ENCODE measurements around the gene MYO10.

The MYO10 gene

DNA sequence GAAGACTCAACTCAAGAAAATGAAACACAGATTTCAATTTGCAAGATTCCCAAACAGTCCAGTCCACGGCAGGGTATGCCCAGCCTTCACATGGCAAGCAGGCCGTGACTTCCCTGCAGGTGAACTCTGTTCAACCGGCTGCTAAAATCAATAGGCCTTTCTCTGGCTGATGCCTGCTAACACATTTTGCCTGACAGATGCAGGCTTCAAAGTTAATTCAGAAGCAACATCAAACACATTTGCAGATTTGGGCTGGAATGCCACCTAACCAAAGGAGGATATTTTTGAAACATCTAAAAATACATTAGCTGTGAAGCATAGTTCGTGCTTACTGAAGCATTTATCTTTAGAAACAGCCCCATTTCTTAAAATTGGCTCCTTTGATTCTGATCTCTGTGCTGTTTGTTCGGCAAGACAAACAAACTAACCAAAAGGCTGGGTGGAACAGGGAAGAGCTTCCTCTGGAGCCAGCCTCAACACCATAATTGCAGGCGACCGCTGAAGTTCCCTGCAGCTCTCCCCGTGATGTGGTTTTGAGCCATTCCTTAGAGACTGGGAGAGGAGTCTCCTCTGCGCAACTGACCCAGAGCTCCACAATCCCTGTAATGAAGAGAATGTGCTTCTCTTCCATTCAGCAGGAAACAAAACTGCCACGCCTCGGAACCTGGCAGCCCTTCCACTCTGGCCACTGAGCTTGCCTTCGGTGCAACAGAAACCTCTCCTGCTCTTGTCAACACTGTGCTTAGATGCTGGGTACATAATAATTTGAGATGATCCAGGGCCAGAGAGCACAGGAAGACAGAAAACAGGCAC lies 126.5 kb downstream of the MYO10 start:
- Histone ChIP-seq H3K4me1 (ENCODE audit: control insufficient read depth, insufficient read depth, low read length) (peaks cover 5% of the 10 kb centered on the region; the same call in 1 of the 2 replicates), H3K9me3 (ENCODE audit: control insufficient read depth, insufficient read depth, low read depth, low read length) (no peaks in the 10 kb centered on the region), H3K36me3 (ENCODE audit: control insufficient read depth in 2 of 2, insufficient read depth in 1 of 2, low read length in 2 of 2) (no peaks in the 10 kb centered on the region; a peak in 1 of 3 replicates), H3K4me3 (ENCODE audit: low read depth, low read length) (no peak overlapping the region), H3K27ac (ENCODE audit: extremely low read depth, low read depth, low read length) (no peak overlapping the region)
- CTCF ChIA-PET = interaction anchor here (0.6 to 1.2 kb wide), 2 partner anchors 18 to 21 kb away, joined by 4 read pairs; no protein-coding TSS in a partner anchor
- POLR2A ChIA-PET = no interaction called here
- TF ChIP-seq ZIC2 (tag by site-specific recombination; IDR thresholded peaks at IDR 0.05) (no peak), ZNF629 (tag by site-specific recombination; IDR thresholded peaks at IDR 0.05) (no peak), ZNF624 (tag by site-specific recombination; IDR thresholded peaks at IDR 0.05) (no peak), IKZF3 (tag by site-specific recombination; IDR thresholded peaks at IDR 0.05) (no peak), WT1 (tag by site-specific recombination; IDR thresholded peaks at IDR 0.05) (no peak), ZNF48 (tag by site-specific recombination; IDR thresholded peaks at IDR 0.05) (no peak), PRDM1 (tag by site-specific recombination; IDR thresholded peaks at IDR 0.05) (no peak), ZNF274 (IDR thresholded peaks at IDR 0.05; ENCODE audit: low read length) (no peak), ZNF274 (tag by site-specific recombination; IDR thresholded peaks at IDR 0.05; ENCODE audit: borderline replicate concordance) (no peak), ZEB2 (tag by site-specific recombination; IDR thresholded peaks at IDR 0.05) (no peak), ZNF211 (tag by site-specific recombination; IDR thresholded peaks at IDR 0.05; ENCODE audit: low read depth) (no peak), ZNF792 (tag by site-specific recombination; IDR thresholded peaks at IDR 0.05) (no peak), ZNF843 (tag by site-specific recombination; IDR thresholded peaks at IDR 0.05) (no peak), ZNF837 (tag by site-specific recombination; IDR thresholded peaks at IDR 0.05) (no peak), ZNF423 (tag by site-specific recombination; IDR thresholded peaks at IDR 0.05) (no peak), HOXD13 (CRISPR knock-in tag; IDR thresholded peaks at IDR 0.05; ENCODE audit: borderline replicate concordance) (no peak), HOXC10 (CRISPR knock-in tag; IDR thresholded peaks at IDR 0.05) (no peak), MYNN (tag by site-specific recombination; IDR thresholded peaks at IDR 0.05; ENCODE audit: borderline replicate concordance) (no peak), ZFP69B (tag by site-specific recombination; IDR thresholded peaks at IDR 0.05) (no peak), ZNF157 (tag by site-specific recombination; IDR thresholded peaks at IDR 0.05) (no peak)
- TF ChIP-seq, protein P1, sequence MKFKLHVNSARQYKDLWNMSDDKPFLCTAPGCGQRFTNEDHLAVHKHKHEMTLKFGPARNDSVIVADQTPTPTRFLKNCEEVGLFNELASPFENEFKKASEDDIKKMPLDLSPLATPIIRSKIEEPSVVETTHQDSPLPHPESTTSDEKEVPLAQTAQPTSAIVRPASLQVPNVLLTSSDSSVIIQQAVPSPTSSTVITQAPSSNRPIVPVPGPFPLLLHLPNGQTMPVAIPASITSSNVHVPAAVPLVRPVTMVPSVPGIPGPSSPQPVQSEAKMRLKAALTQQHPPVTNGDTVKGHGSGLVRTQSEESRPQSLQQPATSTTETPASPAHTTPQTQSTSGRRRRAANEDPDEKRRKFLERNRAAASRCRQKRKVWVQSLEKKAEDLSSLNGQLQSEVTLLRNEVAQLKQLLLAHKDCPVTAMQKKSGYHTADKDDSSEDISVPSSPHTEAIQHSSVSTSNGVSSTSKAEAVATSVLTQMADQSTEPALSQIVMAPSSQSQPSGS (tag by site-specific recombination; IDR thresholded peaks at IDR 0.05; ENCODE audit: low read depth) = no peak

DNA sequence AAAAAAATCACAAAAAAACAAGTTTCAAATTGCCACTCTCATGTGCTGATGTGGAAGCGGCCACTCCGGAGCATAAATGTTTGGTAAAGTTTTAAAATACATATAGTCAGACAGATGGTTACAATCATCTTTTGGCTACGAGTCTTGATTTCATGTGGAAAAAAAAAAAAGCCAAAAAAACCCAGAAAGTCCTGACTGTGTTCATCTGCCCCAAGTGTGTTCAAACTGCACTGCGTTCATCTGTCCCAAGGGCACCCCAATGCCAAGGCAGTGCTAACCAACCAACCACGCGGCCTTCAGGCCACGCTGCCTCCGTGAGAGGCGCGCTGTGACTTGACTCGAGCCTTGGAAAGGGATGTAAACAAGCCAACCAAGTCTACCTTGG lies 127.1 kb downstream of the MYO10 start:
- Histone ChIP-seq H3K9me3 (ENCODE audit: control insufficient read depth, insufficient read depth, low read depth, low read length) (no peaks in the 10 kb centered on the region), H3K4me1 (ENCODE audit: control insufficient read depth, insufficient read depth, low read length) (peaks cover 5% of the 10 kb centered on the region; the same call in 1 of the 2 replicates), H3K4me3 (ENCODE audit: low read depth, low read length) (no peak overlapping the region), H3K27ac (ENCODE audit: extremely low read depth, low read depth, low read length) (no peak overlapping the region), H3K36me3 (ENCODE audit: control insufficient read depth in 2 of 2, insufficient read depth in 1 of 2, low read length in 2 of 2) (no peaks in the 10 kb centered on the region; a peak in 1 of 3 replicates)
- ChIA-PET CTCF (interaction anchor here (1.2 kb wide), 1 partner anchor 18 kb away, joined by 4 read pairs; no protein-coding TSS in a partner anchor), POLR2A (no interaction called here)
- TF ChIP-seq KLF9 (tag by site-specific recombination; IDR thresholded peaks at IDR 0.05; ENCODE audit: low read depth) (no peak), ZNF747 (tag by site-specific recombination; IDR thresholded peaks at IDR 0.05) (no peak), ZNF623 (tag by site-specific recombination; IDR thresholded peaks at IDR 0.05) (no peak)
- TF ChIP-seq, protein P2, sequence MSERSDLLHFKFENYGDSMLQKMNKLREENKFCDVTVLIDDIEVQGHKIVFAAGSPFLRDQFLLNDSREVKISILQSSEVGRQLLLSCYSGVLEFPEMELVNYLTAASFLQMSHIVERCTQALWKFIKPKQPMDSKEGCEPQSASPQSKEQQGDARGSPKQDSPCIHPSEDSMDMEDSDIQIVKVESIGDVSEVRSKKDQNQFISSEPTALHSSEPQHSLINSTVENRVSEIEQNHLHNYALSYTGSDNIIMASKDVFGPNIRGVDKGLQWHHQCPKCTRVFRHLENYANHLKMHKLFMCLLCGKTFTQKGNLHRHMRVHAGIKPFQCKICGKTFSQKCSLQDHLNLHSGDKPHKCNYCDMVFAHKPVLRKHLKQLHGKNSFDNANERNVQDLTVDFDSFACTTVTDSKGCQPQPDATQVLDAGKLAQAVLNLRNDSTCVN (tag by site-specific recombination; optimal IDR thresholded peaks at IDR 0.05) = no peak
- TF ChIP-seq, protein P3, sequence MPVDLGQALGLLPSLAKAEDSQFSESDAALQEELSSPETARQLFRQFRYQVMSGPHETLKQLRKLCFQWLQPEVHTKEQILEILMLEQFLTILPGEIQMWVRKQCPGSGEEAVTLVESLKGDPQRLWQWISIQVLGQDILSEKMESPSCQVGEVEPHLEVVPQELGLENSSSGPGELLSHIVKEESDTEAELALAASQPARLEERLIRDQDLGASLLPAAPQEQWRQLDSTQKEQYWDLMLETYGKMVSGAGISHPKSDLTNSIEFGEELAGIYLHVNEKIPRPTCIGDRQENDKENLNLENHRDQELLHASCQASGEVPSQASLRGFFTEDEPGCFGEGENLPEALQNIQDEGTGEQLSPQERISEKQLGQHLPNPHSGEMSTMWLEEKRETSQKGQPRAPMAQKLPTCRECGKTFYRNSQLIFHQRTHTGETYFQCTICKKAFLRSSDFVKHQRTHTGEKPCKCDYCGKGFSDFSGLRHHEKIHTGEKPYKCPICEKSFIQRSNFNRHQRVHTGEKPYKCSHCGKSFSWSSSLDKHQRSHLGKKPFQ (tag by site-specific recombination; IDR thresholded peaks at IDR 0.05) = no peak
- TF ChIP-seq, protein P4, sequence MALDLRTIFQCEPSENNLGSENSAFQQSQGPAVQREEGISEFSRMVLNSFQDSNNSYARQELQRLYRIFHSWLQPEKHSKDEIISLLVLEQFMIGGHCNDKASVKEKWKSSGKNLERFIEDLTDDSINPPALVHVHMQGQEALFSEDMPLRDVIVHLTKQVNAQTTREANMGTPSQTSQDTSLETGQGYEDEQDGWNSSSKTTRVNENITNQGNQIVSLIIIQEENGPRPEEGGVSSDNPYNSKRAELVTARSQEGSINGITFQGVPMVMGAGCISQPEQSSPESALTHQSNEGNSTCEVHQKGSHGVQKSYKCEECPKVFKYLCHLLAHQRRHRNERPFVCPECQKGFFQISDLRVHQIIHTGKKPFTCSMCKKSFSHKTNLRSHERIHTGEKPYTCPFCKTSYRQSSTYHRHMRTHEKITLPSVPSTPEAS (tag by site-specific recombination; IDR thresholded peaks at IDR 0.05) = no peak
